Measurements from ENCODE around the gene CELF2.

GRCh38 chr10:11358011-11358410, 340.3 kb downstream of the CELF2 start:
- TF ChIP-seq CTCF (IDR thresholded peaks at IDR 0.05) (no peak), POLR2A (IDR thresholded peaks at IDR 0.05) (no peak)

Data from vagina (tissue), 2 donors.